ENCODE data around the gene PHPT1. TPM values are rescaled to one million over a fixed set of nuclear protein-coding genes. Genes with fewer than 3 reads are reported as not detected.
A peak's percentile ranks its signal among the peaks of the same experiment; 100 is the strongest.
"Not testable (repeated sequence)": the region's sequence is repeated elsewhere in the genome, so short reads cannot be mapped to it uniquely, and the experiment has no call there.

PHPT1 gene
- total and polyA plus RNA-seq, 11 donors: 225 to 717 (median 266) TPM

GRCh38 chr9:136865041-136865767, 16.0 kb downstream of the PHPT1 start:
- DNase-seq (peak in 1 of 5 donors; percentile 4), ATAC-seq (no peak)
- peak overlapping the region; percentile 41 to 97 (median 82) for H3K4me3 ChIP-seq
- intact Hi-C loops (cut with DNase I): loop anchor here in 4 of 10 donors (5.0 to 10.0 kb wide), 2 partner anchors 60 to 77 kb away; partner anchors contain the start of gene FBXW5 (in 3 of the 4)
- H3K4me1 ChIP-seq: peaks cover 0 to 27% (median 19%) of the 10 kb centered on the region in 12 donors
- no peaks in the 10 kb centered on the region for H3K27me3 ChIP-seq
- peaks cover 0 to 45% (median 36%) of the 10 kb centered on the region in 9 donors for H3K36me3 ChIP-seq
- no peaks in the 10 kb centered on the region for H3K9me3 ChIP-seq
- WGBS, 4 donors: 61 to 64% (median 62%) methylated on average over 11 of the region's 11 CpGs
- no peak for TF ChIP-seq POLR2A (IDR thresholded peaks at IDR 0.05)
- no peak for TF ChIP-seq CTCF (IDR thresholded peaks at IDR 0.05)
- peak overlapping the region in 7 of 12 donors; percentile 13 to 96 (median 92) for H3K27ac ChIP-seq

GRCh38 chr9:136865768-136866103, 16.5 kb downstream of the PHPT1 start:
- peak in 3 of 5 donors; percentile 25 to 49 (median 43) for DNase-seq
- TF ChIP-seq CTCF (IDR thresholded peaks at IDR 0.05): no peak
- TF ChIP-seq POLR2A (IDR thresholded peaks at IDR 0.05): no peak
- intact Hi-C loops (cut with DNase I): loop anchor here in 5 of 10 donors (1.0 to 10.0 kb wide), 5 partner anchors 17 to 79 kb away; partner anchors contain the start of genes FBXW5 (in 4 of the 5) and PHPT1 (in 1 of the 5)

GRCh38 chr9:136866898-136867421, 17.8 kb downstream of the PHPT1 start:
- Histone ChIP-seq H3K36me3 (peaks cover 0 to 29% (median 20%) of the 10 kb centered on the region in 9 donors), H3K27ac (peak overlapping the region; percentile 40 to 96 (median 86)), H3K4me1 (peaks cover 0 to 27% (median 19%) of the 10 kb centered on the region in 12 donors), H3K4me3 (peak overlapping the region; percentile 50 to 97 (median 82))
- not testable (repeated sequence) for H3K27me3 ChIP-seq, H3K9me3 ChIP-seq, ATAC-seq
- DNase-seq: peak in 1 of 5 donors; percentile 9
- 81 to 84% (median 82%) methylated on average over 29 of the region's 29 CpGs for WGBS, 4 donors
- intact Hi-C loops (cut with DNase I): loop anchor here in 5 of 10 donors (1.0 to 10.0 kb wide), 5 partner anchors 18 to 77 kb away; partner anchors contain the start of genes FBXW5 (in 4 of the 5) and PHPT1 (in 1 of the 5)

More at GRCh38 chr9:136865768-136866103, 16.5 kb downstream of the PHPT1 start:
- peaks cover 0 to 41% (median 32%) of the 10 kb centered on the region in 9 donors for H3K36me3 ChIP-seq
- H3K27me3 ChIP-seq: no peaks in the 10 kb centered on the region
- peaks cover 0 to 27% (median 19%) of the 10 kb centered on the region in 12 donors for H3K4me1 ChIP-seq
- H3K27ac ChIP-seq: peak overlapping the region in 11 of 12 donors; percentile 76 to 96 (median 90)
- peak in 2 of 4 donors; percentile 36 to 43 for ATAC-seq
- H3K9me3 ChIP-seq: no peaks in the 10 kb centered on the region
- 0 to 3% (median 2%) methylated on average over 11 to 20 of the region's 20 CpGs for WGBS, 4 donors
- peak overlapping the region; percentile 41 to 97 (median 82) for H3K4me3 ChIP-seq

- no peak for TF ChIP-seq CTCF (IDR thresholded peaks at IDR 0.05)
- TF ChIP-seq POLR2A (IDR thresholded peaks at IDR 0.05): no peak
- Histone ChIP-seq H3K36me3 (peaks cover 0 to 24% (median 15%) of the 10 kb centered on the region in 9 donors), H3K4me3 (peak overlapping the region in 3 of 12 donors; percentile 78 to 88 (median 82)), H3K27me3 (no peaks in the 10 kb centered on the region), H3K4me1 (peaks cover 0 to 27% (median 19%) of the 10 kb centered on the region in 12 donors), H3K27ac (no peak overlapping the region), H3K9me3 (peaks cover 0 to 1% (median 0%) of the 10 kb centered on the region in 12 donors)
- WGBS, 4 donors: 96 to 98% (median 98%) methylated on average over 18 of the region's 18 CpGs
- ATAC-seq: no peak
- DNase-seq: no peak
- intact Hi-C loops (cut with DNase I): loop anchor here in 5 of 10 donors (2.0 to 10.0 kb wide), 4 partner anchors 19 to 75 kb away; partner anchors contain the start of genes FBXW5 (in 3 of the 5) and PHPT1 (in 1 of the 5)
Measured at GRCh38 chr9:136867480-136867879, 18.3 kb downstream of the PHPT1 start.
